ENCODE measurements around the gene ISOC1. TPM values are rescaled to one million over a fixed set of nuclear protein-coding genes. Genes with fewer than 3 reads are reported as not detected.

Gene ISOC1
- total RNA-seq, 3 donors from 2014 or later (not counting 1 experiment from before 2014, with no cell fraction given) = 11.3 to 15.5 (median 15.1) TPM

- Histone ChIP-seq H3K36me3 (ENCODE audit: control insufficient read depth, insufficient read depth, low read length) (no peaks in the 10 kb centered on the region), H3K9me3 (ENCODE audit: control insufficient read depth, insufficient read depth, low read length) (peaks cover 5% of the 10 kb centered on the region), H3K27ac (ENCODE audit: low read length) (no peak overlapping the region), H3K27me3 (ENCODE audit: control insufficient read depth, insufficient read depth, low read length) (no peaks in the 10 kb centered on the region), H3K4me1 (ENCODE audit: control insufficient read depth, insufficient read depth, low read length) (no peaks in the 10 kb centered on the region), H3K4me3 (ENCODE audit: low read length) (no peak overlapping the region)
- ATAC-seq (no peak), DNase-seq (no peak)
- no peaks in the 10 kb centered on the region for H3K27me3 Mint-ChIP-seq (ENCODE audit: low read depth in 2 of 2)
- peaks cover 8 to 14% of the 10 kb centered on the region in 2 donors for H3K9me3 Mint-ChIP-seq
- no peak for TF ChIP-seq CTCF (IDR thresholded peaks at IDR 0.05)
- H3K4me1 Mint-ChIP-seq = no peaks in the 10 kb centered on the region
- intact Hi-C loops (cut with micrococcal nuclease) = no loop called here
- H3K36me3 Mint-ChIP-seq = peaks cover 9% of the 10 kb centered on the region
- H3K4me3 Mint-ChIP-seq = no peak overlapping the region
- H3K27ac Mint-ChIP-seq = no peak overlapping the region
These were observed 67.3 kb downstream of the ISOC1 start for GRCh38 chr5:129161830-129162229.

Other genes starting within 250 kb of the ISOC1 start
- gene SLC27A6, start 129.3 kb upstream of the ISOC1 start, total RNA-seq = not detected

Data from natural killer cell (primary cell).